ENCODE measurements around the gene HMX1.

HMX1 gene

GRCh38 chr4:8846826-8847225 lies 24.8 kb downstream of the HMX1 start:
- in situ Hi-C loops (cut with HindIII; ENCODE audit: low pct_ligation_motif_present, low sequenced_read_pairs) = no loop called here
- peaks cover 3% of the 10 kb centered on the region for H3K27me3 ChIP-seq (replicated peaks)

DNA sequence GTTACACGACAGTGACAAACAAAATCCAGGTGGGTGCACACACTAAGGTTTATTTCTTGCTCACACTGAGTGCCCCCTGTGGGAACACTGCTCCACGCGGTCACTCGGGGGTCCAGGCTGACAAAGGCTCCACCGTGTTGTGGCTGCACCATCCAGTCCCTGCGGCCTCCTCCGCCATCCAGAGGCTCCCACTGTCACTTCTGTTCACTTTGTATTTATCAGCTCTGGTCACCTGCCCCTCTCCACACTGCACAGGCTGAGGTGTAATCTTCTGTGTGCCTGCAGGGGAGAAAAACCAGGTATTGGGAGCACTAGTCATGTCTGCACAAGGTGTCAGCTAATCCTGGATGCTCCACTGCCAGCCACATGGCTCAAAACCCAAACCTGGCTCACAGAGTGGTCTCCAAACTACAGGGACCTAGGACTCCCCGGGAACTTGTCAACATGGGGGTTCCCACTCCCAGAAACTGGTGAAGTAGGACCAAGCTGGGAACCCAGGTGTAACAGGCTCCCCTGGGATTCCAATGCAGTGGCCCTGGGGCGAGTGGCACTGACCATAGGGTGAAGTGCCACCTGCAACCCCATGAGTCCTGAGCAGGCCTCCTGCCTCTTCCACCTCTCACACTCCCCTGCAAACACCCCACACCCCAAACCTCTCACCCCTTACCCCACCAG lies 25.5 kb downstream of the HMX1 start:
- in situ Hi-C loops (cut with HindIII; ENCODE audit: low pct_ligation_motif_present, low sequenced_read_pairs) = no loop called here
- Histone ChIP-seq H3K36me3 (replicated peaks) (no peaks in the 10 kb centered on the region), H3K27me3 (replicated peaks) (peaks cover 3% of the 10 kb centered on the region), H3K27ac (no peak overlapping the region), H3K4me3 (ENCODE audit: low read depth, low read length) (no peak overlapping the region)
- TF ChIP-seq CTCF (IDR thresholded peaks at IDR 0.05; ENCODE audit: low read depth, low read length, missing control alignments) = no peak
- no peak for DNase-seq

More at GRCh38 chr4:8846826-8847225, 24.8 kb downstream of the HMX1 start:
- Histone ChIP-seq H3K4me3 (ENCODE audit: low read depth, low read length) (no peak overlapping the region), H3K27ac (no peak overlapping the region), H3K36me3 (replicated peaks) (no peaks in the 10 kb centered on the region)
- no peak for DNase-seq
- no peak for TF ChIP-seq CTCF (IDR thresholded peaks at IDR 0.05; ENCODE audit: low read depth, low read length, missing control alignments)

- no peak for DNase-seq
- in situ Hi-C loops (cut with HindIII; ENCODE audit: low pct_ligation_motif_present, low sequenced_read_pairs) = no loop called here
- H3K36me3 ChIP-seq (replicated peaks) = no peaks in the 10 kb centered on the region
Observed at GRCh38 chr4:8844976-8845690, 26.5 kb downstream of the HMX1 start.

DNA sequence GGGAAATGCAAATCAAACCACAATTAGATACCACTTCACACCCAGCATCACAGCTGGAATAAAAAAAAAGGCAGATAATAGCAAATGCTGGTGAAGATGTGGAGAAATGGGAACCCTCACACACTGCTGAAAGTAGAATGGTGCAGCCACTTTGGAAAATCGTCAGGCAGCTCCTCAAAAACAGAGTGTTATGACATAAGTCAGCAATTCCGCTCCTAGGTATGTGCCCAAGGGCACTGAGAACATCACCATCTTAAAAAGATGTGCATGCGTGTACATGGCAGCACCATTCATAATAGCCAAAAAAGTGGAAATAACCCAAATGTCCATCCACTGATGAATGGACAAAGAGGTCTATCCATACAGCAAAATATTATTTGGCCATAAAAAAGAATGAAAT lies 28.0 kb downstream of the HMX1 start:
- H3K36me3 ChIP-seq (replicated peaks) = no peaks in the 10 kb centered on the region

More at GRCh38 chr4:8844976-8845690, 26.5 kb downstream of the HMX1 start:
- Histone ChIP-seq H3K27me3 (replicated peaks) (peaks cover 3% of the 10 kb centered on the region), H3K27ac (no peak overlapping the region), H3K4me3 (ENCODE audit: low read depth, low read length) (no peak overlapping the region)
- no peak for TF ChIP-seq CTCF (IDR thresholded peaks at IDR 0.05; ENCODE audit: low read depth, low read length, missing control alignments)

DNA sequence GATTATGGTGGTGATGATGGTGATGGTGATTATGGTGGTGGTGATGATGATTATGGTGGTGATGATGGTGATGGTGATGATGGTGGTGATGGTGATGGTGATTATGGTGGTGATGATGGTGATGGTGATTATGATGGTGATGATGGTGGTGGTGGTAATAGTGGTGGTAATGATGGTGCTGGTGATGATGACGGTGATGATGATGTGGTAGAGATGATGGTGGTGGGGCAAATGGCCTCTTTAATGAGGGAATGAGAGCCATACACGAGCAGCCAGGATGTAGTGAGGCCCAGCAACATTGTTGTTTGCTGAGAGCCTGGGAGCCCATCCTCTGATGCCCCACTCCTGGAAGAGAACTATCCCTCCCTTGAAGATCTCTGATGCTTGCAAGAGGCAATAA lies 29.0 kb downstream of the HMX1 start:
- in situ Hi-C loops (cut with HindIII; ENCODE audit: low pct_ligation_motif_present, low sequenced_read_pairs) = no loop called here
- DNase-seq = no peak
- no peak for TF ChIP-seq CTCF (IDR thresholded peaks at IDR 0.05; ENCODE audit: low read depth, low read length, missing control alignments)
- H3K4me3 ChIP-seq (ENCODE audit: low read depth, low read length) = no peak overlapping the region
- no peaks in the 10 kb centered on the region for H3K27me3 ChIP-seq (replicated peaks)
- H3K36me3 ChIP-seq (replicated peaks) = no peaks in the 10 kb centered on the region
- no peak overlapping the region for H3K27ac ChIP-seq

More for the DNA sequence above, 28.0 kb downstream of the HMX1 start:
- Histone ChIP-seq H3K4me3 (ENCODE audit: low read depth, low read length) (no peak overlapping the region), H3K27me3 (replicated peaks) (peaks cover under 1% of the 10 kb centered on the region), H3K27ac (no peak overlapping the region)
- no peak for TF ChIP-seq CTCF (IDR thresholded peaks at IDR 0.05; ENCODE audit: low read depth, low read length, missing control alignments)
- DNase-seq = no peak
- in situ Hi-C loops (cut with HindIII; ENCODE audit: low pct_ligation_motif_present, low sequenced_read_pairs) = no loop called here

Measured in brain microvascular endothelial cell (primary cell).